NCI-H524 (cell line): ENCODE data around the gene IL7R.

Source experiments
- DNase-seq, 2 experiments: peaks; one replicate each; lab custom pipeline; 2025; lab: John Stamatoyannopoulos, UW

IL7R gene

DNA sequence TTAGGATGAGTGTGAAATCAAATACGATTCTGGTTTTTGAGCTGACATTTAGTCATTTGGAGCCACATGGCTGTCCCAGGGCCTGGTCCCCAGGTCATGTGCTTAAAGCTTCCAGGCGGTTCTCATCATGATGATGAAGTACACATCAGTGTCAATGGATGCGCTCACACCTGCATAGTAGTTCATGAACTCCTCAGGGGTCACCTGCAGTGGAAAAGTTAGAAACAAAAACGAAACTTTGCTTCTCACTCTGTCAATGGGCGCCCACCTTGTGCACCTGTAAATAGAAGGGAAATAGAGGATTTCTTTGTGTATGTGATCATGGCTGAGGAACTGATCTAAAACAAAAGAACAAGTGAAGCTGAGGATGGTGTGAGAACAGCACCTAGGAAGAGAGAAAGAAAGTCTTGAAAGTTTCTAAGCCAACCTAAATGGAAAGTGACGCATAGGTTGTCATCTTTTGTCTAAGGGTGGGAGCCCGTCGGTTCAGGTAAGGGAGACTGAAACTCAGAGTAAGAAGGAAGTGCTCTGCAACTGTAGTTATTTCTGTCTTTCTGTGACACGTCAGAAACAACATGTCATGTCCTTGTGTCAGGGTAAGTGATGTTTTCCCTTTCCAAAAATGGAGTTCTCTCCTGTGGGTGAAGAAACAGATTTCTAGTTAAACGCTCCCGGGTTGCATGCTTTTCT lies 47.9 kb downstream of the IL7R start:
- no peak for DNase-seq

DNA sequence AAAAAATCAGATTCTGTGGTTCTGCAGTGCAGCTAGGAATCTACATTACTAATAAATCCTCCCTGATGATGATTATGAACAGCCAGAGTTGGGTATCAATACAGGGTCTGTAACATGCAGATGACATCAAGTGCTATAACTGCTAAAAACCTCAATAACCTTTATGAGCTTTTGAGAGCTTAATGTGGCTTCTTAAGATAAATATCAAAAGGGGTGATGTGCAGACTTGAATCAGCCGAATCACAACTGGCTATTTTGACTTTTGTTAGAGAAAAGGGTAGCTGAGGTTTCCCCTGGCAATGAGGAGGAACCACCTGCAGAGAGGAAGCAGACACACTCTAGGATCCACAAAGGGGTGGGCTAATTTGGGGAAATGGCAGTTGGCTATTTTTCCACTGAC lies 51.5 kb downstream of the IL7R start:
- DNase-seq, result no peak

DNA sequence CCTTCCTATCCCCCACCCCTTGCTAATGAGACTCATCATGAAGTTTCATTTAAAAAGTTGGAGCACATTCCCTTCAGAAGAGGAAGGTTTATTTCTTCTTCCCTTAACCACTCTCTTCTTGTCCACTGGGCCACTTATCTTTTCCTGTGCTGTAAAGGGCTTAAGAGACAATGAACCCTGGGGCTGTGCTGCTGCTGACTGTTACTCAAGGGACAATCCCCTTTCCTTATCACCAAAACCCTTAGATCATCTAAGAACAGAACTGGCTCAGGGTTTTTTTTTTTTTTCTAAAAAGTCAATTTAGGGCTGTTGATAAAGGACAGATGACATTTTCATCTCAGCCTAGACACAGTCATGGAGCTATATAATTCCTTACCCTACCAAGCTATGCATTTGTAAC lies 52.1 kb downstream of the IL7R start:
- DNase-seq, result no peak

GRCh38 chr5:35919191-35919590 lies 62.5 kb downstream of the IL7R start:
- no peak for DNase-seq

DNA sequence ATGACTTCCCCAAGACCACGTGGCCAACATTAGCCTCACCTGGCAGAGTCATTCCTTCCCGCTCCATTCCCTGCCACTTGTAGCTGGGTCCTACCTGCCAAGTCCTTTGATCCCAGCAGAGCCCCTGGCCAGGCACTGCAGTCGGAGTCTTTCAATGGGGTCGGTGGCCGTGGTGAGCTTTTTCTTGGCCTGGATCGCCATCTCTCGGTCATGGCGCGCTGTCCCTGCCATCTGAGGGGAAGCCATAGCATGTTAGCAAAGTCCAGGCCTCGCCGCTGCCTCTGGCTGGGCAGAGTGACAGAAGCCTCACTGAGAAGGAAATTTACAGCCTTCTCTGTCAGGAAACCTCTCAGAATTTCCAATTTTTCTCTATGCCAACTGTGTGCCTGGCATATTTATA lies 64.2 kb downstream of the IL7R start:
- DNase-seq, result peak; percentile 35 to 38

DNA sequence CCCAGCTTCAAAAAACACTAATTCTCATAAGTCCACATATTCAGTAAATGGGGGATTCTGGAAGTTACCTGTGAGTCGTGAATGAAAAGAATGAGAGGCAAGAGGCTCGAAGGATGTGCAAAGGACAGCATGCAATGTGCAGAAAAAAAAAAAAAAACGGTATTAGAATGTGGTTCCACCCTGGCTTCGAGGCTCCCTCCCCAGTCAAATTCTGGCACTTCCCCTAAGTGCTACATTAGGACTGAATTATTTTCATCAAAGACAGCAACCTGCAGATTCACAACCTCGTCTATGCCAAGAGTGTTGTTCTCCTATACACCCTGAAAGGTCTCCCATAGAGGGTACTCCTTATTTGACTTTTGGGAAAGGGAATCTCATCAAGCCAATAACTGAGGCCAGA lies 65.2 kb downstream of the IL7R start:
- no peak for DNase-seq

DNA sequence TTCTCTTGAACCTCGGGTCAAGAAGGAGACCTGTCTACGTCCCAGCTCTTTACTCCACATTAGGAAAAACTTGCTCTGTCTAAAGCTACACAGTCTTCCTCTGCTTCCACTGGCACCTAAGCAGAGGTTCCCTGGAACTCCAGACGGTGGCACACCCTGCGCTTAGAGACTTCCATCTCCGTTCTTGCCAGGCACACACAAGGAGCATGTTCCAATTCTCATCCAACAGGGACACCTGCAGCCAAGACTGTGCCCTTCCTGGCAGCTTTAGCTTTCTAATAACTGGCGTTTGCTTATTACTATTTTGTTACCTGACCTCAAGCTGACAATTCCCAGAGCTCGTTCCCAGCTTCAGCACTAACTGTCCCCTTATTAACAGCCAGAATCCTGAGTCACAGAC lies 65.8 kb downstream of the IL7R start:
- peak; percentile 7 to 69 for DNase-seq

DNA sequence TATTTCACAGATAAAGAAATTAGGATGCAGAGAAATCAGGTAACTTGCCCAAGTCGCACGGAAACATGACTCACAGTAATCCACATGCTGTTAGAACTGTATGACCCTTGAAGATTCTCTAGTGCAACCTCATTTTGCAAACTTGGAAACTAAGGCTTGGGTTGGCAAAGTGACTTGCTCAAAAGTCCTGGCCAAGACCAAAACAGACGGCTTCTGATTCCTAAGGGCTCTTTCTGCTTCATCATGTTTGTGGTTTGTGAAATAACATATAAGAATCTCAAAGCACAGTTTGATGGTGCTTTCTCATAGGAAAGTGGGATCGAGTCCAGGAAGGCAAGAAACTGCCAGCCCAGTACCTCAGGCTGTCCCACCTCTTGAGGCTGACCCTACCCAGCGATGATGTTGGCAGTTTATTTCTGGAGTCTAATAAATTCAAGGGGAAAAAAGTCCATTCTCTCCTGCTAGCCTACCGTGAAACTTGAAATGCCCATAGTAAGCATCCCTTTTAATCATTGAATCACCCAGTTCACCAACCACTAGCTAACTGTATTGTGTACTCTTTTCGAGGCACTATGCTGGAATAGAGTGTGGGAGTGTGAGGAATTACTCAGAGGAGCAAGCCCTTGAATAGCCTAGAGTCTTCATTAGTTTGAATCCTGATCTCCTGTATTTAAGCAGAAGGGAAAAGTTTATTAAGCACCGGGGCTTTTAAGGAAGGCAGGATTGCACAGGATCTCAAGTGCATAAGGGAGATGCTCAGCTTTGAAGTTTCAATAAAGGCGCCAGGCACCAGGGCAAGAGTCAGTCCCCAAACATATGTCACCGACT lies 67.6 kb downstream of the IL7R start:
- DNase-seq, result no peak

DNA sequence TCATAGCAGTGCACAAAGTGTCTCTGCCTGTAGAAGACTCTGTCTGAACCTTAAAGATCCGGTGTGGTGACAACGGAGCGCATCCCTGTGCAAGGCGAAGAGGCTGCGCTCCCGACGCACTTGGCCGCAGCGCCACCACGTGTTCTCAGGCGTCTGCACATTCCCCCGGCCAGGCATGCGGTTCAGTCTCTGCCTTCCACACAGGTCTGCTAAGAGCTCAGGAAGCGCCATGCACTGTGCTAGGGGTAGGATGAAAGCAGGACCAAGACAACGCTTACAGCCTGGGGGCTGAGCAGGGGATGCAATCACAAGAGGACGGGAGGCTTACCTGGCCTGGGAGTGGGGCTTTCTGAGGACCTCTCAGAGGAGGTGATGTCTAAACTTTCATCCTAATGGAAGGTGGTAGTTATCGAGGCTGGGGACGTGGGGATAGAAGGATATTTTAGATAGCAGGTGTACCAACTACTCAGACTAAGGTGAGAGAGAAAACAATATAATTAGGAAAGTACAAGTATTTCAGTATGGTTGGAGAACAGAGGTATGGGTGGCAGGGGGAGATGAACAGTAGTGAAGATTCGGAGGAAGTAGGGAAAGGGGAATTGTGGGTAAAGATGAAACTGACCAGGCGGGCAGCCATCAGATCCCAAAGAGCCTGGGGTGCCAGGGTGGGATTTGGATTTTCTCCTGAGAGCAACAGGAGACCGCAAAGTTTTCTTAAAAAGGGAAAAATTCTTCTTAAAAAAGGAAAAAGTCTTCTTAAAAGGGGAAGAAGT lies 68.4 kb downstream of the IL7R start:
- peak; percentile 69 to 90 for DNase-seq

DNA sequence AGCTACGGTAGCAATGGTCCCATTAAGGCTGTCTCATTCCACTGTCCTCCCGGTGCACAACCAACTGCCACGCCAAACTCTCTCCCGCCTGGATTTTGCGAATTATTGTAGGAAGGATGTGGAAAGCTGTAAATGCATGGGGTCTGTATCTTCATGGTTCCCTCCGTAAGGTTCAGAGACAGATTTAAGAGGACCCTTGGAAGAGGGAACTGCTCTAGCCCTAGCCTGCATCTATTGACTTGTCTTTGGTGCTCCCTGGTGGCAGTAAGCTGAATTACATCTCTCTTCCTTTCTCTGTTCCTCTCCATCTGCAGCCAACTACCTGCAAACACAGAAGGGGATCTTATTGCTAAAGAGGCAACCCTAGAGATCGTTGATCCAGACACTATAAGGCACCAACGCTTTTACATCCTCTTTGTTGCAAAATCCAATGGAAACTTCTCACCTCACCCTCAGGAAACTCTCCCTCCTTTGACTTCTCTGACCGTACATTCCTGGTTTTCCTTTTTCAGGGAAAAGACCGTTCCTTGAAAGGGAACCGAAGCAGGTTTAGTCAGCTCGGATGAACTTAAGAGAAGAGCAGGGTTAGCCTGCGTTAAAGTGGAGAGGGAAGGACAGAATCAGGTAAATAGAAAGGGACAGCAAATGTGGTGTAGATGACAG lies 69.8 kb downstream of the IL7R start:
- DNase-seq, result peak; percentile 77 to 84
